Stomach (tissue), 4 donors: ENCODE measurements around the gene ANTXR2.

Experiments used
- CTCF ChIP-seq, 7 experiments: fragments of 450-650 bp in 4 of 7; fragments of 200-600 bp in 3 of 7; sonication (generic) in 3 of 7; IDR thresholded peaks; one replicate each; pipeline ENCODE4 v1.5.1; 2016 to 2019; ENCODE audit warnings: antibody characterized with exemption in 7 of 7, control low read depth in 2 of 7, mild to moderate bottlenecking in 1 of 7
- POLR2A ChIP-seq, 4 donors: fragments of 450-650 bp; IDR thresholded peaks; one replicate each; pipeline ENCODE4 v1.6.1; 2016; ENCODE audit warnings: antibody characterized with exemption in 4 of 4, control low read depth in 2 of 4, mild to moderate bottlenecking in 1 of 4, moderate library complexity in 1 of 4

GRCh38 chr4:79948261-79948660 lies 124.8 kb downstream of the ANTXR2 start:
- TF ChIP-seq CTCF (IDR thresholded peaks at IDR 0.05), result no peak
- TF ChIP-seq POLR2A (IDR thresholded peaks at IDR 0.05), result no peak
